IMR-90 (cell line): ENCODE results near the gene PAWR.

ENCODE experiments used
- CTCF ChIP-seq: conservative IDR thresholded peaks from 2 replicates; pipeline ENCODE4 v1.5.1; 2012; ENCODE audit warnings: mild to moderate bottlenecking, low read depth, low read length, improper control_type of control experiment
- ELK1 ChIP-seq: fragments of 150-350 bp; IDR thresholded peaks from 2 replicates; pipeline ENCODE4 v1.6.1; 2016; ENCODE audit warnings: low read depth, mild to moderate bottlenecking, low read length, moderate library complexity, borderline replicate concordance
- POLR2A ChIP-seq: IDR thresholded peaks from 2 replicates; pipeline ENCODE4 v1.6.1; 2012; ENCODE audit warnings: mild to moderate bottlenecking, low read depth, low read length
- RAD21 ChIP-seq: IDR thresholded peaks from 2 replicates; pipeline ENCODE4 v1.6.1; 2012; ENCODE audit warnings: low read length, improper control_type of control experiment
- RFX5 ChIP-seq: IDR thresholded peaks from 2 replicates; pipeline ENCODE4 v1.8.0; 2012; ENCODE audit warnings: low read depth, mild to moderate bottlenecking, low read length, moderate library complexity

GRCh38 chr12:79614730-79615129 is 76.0 kb downstream of the PAWR start:
- TF ChIP-seq CTCF (no peak), RFX5 (no peak), POLR2A (no peak), ELK1 (no peak), RAD21 (no peak)
